HG03521 (cell line): ENCODE results near the gene CCDC63.

Experiments used
- ATAC-seq: cut with Tn5 transposase; IDR thresholded peaks from one replicate; pipeline ENCODE4 v1.9.1; 2021; ENCODE audit warnings: mild to moderate bottlenecking, moderate library complexity; ENCODE audit not compliant: unreplicated experiment

The CCDC63 gene

GRCh38 chr12:110880651-110881050 is 33.9 kb downstream of the CCDC63 start:
- no peak for ATAC-seq

DNA sequence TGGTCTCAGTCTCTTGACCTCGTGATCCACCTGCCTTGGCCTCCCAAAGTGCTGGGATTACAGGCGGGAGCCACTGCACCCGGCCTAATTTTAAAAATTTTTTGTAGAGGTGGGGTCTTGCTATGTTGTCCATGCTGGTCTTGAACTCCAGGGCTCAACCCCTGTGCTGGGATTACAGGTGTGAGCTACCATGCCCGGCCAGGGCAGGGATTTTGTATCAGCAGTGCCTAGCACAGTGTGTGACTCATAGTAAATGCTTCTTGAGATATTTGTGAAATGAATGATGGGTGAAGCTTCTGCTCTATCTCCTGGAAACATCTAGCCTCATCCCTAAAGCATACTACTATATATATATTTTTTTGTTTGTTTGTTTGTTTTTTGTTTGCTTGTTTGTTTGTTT is 36.5 kb downstream of the CCDC63 start:
- ATAC-seq = no peak

GRCh38 chr12:110885152-110885840 is 38.5 kb downstream of the CCDC63 start:
- ATAC-seq = no peak

- no peak for ATAC-seq
Observed at GRCh38 chr12:110888256-110888991, 41.6 kb downstream of the CCDC63 start.

- ATAC-seq = no peak
Observed at GRCh38 chr12:110889361-110889760, 42.6 kb downstream of the CCDC63 start.

DNA sequence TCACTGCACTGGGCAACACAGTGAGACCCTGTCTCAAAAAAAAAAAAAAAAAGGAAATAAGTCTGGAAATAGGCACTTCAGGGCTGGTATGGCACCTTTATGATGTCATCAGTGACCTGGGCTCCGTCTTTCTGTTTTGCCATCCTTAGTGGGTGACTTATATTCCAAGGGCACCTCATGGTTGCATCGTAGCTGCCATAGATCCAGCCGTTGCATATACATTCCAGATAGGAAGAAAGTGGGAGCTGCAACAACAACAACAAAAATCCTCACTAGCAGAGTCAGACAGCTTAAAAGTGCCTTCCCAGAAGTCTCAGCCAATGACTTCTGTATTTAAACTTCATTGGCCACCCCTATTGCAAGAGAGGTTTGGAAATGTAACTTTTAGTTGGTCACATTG is 47.2 kb downstream of the CCDC63 start:
- ATAC-seq = no peak

- no peak for ATAC-seq
Observed at GRCh38 chr12:110896559-110896958, 49.8 kb downstream of the CCDC63 start.

DNA sequence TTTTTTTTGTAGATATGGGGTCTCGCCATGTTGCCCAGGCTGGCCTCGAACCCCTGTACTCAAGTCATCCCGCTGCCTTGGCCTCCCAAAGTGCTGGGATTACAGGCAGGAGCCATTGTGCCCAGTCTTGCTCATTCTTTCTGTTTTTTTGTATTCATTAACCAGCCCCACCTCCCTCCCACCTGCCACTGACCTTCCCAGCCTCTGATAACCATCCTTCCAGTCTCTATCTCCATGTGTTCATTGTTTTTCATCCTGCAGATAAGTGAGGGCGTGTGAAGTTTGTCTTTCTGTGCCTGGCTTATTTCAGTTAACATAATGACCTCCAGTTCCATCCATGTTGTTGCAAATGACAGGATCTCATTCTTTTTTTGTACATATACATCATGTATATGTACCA is 54.6 kb downstream of the CCDC63 start:
- no peak for ATAC-seq

- no peak for ATAC-seq
Observed at GRCh38 chr12:110903511-110903910, 56.7 kb downstream of the CCDC63 start.

DNA sequence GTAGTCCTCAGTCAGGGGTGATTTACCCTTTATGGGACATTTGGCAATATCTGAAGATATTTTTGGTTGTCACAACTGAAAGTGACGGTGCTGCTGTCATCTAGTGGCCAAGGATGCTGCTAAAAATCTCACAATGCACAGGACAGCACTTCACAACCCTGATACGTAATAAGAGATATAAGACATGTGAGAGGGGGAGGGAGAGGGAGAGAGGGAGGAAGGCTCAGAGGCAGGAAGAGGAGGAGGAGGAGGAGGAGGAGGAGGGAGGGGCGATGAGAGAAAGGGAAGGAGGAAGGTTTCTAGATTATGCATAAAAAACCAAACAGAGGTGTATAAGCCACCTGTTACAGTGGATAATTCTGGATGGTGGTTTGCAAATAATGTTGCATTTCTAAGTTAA is 59.3 kb downstream of the CCDC63 start:
- no peak for ATAC-seq

GRCh38 chr12:110906516-110906915 is 59.7 kb downstream of the CCDC63 start:
- no peak for ATAC-seq

GRCh38 chr12:110906985-110907384 is 60.2 kb downstream of the CCDC63 start:
- no peak for ATAC-seq

GRCh38 chr12:110907583-110907982 is 60.8 kb downstream of the CCDC63 start:
- ATAC-seq = no peak

DNA sequence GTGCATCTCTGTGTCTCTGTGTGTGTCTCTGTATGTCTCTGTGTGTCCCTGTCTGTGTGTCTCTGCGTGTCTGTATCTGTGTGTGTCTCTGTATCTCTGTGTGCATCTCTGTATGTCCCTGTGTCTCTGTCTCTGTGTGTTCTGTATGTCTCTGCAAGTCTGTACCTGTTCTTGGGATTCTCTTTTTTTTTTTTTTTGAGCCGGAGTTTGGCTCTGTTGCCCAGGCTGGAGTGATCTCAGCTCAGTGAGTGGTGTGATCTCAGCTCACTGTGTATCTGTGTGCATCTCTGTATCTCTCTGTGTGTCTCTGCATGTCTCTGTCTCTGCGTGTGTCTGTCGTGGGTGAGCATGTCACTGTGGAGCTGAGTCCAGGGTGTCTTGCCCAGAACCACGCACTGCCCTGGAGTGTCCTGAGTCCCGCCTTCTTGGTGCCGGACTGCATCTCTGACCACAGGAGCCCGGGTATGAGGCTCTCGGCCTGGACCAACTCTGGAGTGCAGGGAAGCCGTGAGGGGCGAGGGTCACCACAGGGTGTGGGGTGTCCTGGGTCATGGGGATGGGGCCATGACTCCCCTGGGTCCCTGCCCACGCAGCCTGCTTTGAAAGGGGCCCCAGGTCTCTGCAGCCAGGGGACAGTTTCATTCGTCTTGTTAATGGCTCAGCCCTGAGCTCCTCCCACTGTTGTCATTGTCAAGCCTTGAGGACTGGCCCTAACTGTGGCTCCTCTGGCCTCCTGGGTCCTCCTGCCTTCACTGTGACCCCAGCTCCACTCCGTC is 61.8 kb downstream of the CCDC63 start:
- no peak for ATAC-seq

DNA sequence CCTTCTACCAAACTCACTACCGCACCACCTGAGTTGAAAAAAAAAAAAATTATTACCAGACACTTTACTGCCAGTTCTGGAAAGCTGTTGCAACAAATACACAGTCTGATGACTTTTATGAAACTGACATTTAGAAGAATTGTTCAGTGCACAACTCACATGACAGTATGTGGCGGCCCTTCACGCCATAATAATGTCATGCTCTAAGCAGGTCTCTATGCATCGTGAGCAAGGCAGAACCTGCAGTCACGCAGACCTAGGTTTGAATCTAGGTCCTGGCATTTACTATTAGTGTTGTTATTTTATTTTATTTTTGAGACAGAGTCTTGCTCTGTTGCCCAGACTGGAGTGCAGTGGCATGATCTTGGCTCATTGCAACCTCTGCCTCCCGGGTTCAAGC is 65.5 kb downstream of the CCDC63 start:
- ATAC-seq = no peak

DNA sequence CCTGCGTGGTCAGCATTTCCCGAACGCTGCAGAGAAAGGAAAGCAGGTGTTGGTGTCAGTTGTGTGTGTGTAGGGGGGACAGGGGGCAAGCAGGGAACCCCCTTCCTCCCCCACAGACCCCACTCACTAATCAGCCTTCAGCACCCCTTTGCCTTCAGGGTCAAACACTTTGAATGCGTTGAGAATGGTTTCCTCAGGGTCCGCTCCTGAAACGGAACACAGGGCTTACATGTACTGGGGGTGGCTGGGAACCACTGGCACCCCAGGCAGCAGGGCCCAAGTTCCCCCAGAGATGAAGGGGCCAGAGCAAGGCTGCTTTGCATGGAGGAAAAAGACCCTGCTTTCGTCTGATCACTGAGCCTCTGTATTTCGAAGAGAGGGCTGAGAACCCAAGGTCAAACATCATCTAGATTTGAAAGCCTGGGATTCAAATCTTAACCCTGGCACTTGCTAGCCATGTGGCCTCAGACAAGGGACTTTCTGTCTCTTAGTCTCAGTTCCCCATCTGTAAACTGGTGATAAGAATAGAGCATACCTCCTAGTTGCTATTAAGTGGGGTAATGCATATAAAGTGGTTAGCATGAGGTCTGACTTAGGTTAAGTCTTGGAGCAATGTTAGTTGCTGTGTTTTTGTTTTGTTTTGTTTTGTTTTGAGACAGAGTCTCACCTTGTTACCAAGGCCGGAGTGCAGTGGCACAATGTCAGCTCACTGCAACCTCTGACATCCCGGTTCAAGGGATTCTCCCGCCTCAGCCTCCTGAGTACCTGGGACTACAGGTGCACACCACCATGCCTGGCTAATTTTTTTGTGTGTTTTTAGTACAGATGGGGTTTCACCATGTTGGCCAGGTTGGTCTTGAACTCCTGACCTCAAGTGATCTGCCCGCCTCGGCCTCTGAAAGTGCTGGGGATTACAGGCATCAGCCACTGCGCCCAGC is 66.6 kb downstream of the CCDC63 start:
- ATAC-seq = peak; percentile 95

DNA sequence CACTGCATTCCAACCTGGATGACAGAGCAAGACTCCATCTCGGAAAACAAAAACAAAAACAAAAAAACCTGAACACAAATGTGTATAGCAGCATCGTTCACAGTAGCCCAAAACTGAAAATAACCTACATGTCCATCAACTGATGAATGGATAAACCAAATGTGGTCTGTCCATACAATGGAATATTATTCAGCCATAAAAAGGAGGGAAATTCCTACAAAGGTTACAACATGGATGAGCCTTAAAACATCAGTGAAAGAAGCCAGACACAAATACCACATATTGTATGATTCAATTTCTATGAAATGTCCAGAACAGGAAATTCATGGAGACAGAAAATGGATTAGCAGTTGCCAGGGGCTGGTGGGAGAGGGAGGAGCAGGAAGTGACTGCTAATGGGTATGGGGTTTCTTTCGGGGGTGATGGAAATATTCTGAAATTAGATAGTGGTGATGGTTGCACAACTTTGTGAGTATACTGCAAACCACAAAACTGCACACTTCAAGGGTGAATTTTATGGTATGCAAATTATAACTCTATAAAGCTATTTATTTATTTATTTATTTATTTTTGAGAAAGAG is 69.6 kb downstream of the CCDC63 start:
- no peak for ATAC-seq

DNA sequence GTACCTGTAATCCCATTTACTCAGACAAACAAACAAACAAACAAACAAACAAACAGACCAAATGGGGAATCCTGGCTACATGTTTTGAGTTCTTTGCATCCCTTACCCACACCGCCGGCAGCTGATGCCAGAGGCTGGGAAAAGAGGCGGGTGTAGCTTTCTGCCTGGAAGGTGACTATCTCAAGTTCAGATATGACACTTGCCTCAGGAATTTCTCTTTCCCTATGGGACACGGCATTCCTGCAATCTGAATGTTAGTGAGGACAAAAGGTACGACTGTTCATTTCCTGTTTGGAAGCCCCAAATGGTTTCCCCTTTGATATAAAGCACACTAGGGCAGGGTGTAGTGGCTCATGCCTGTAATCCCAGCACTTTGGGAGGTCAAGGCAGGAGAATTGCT is 70.7 kb downstream of the CCDC63 start:
- no peak for ATAC-seq

- no peak for ATAC-seq
Observed at GRCh38 chr12:110917961-110918360, 71.2 kb downstream of the CCDC63 start.

DNA sequence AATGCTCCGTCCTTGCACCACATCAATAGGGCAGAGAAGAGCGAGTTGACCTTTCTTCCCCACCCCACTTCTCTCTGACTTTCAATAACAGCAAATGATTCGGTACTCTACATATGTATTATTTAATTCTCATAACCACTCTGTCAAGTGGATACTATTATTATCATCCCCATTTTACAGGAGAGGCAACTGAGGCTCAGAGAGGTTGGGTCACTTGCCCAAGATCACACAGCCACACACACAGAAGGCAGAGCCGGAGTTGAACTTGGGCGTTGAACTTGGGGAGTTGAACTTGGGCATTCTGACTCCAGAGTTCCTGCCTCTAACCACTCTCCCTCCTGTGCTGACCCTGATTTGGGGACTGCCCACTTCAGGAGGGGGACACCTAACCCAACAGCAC is 72.9 kb downstream of the CCDC63 start:
- no peak for ATAC-seq
